ENCODE data around the gene AFF3. TPM values are rescaled to one million over a fixed set of nuclear protein-coding genes. Genes with fewer than 3 reads are reported as not detected.
"Not testable (repeated sequence)": the region's sequence is repeated elsewhere in the genome, so short reads cannot be mapped to it uniquely, and the experiment has no call there.

AFF3 gene
- total and polyA plus RNA-seq, 2 donors (not counting 1 experiment from before 2014, with no cell fraction given): 0.50 to 2.5 TPM

DNA sequence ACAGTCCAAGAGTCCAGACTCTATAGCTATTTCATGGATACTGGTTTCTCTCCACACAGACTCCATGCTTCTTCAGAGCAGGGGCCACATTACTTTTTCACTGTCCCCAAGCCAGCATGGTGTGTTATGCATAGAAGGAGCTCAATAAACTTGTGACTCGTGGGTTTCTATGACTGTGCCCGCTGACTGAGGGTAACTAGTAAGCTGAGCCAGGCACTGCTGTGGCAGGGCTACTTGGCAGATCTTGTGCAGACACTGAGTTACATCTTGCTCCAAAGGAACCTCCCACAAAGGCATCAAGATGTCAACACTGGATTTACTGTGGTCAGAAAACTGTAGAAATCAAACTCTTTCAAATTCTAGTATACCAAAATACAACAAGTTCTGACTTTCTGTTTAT, 56.6 kb downstream of the AFF3 start:
- H3K4me1 ChIP-seq (ENCODE audit: control insufficient read depth, extremely low read depth, insufficient read depth, low read length); H3K4me2 ChIP-seq (ENCODE audit: extremely low read depth, insufficient read depth, low read length); H3K9ac ChIP-seq (ENCODE audit: insufficient read depth, low read length); H3K27me3 ChIP-seq (ENCODE audit: control insufficient read depth, insufficient read depth, low read length); DNase-seq (ENCODE audit: low read depth in 2 of 2); H3K4me3 ChIP-seq (replicated peaks in 1 of 4; ENCODE audit: control extremely low read depth in 1 of 4, insufficient read depth in 1 of 4, low read depth in 3 of 4, low read length in 4 of 4); H2AFZ ChIP-seq (ENCODE audit: low read length); H4K20me1 ChIP-seq (ENCODE audit: control insufficient read depth, extremely low read depth, insufficient read depth, low read length); H3K79me2 ChIP-seq (ENCODE audit: control insufficient read depth, insufficient read depth, low read length); H3K9me3 ChIP-seq (ENCODE audit: control insufficient read depth, insufficient read depth, low read depth, low read length); H3K27ac ChIP-seq (ENCODE audit: insufficient read depth, low read length); H3K36me3 ChIP-seq (ENCODE audit: control insufficient read depth, insufficient read depth, low read length): not testable (repeated sequence)

DNA sequence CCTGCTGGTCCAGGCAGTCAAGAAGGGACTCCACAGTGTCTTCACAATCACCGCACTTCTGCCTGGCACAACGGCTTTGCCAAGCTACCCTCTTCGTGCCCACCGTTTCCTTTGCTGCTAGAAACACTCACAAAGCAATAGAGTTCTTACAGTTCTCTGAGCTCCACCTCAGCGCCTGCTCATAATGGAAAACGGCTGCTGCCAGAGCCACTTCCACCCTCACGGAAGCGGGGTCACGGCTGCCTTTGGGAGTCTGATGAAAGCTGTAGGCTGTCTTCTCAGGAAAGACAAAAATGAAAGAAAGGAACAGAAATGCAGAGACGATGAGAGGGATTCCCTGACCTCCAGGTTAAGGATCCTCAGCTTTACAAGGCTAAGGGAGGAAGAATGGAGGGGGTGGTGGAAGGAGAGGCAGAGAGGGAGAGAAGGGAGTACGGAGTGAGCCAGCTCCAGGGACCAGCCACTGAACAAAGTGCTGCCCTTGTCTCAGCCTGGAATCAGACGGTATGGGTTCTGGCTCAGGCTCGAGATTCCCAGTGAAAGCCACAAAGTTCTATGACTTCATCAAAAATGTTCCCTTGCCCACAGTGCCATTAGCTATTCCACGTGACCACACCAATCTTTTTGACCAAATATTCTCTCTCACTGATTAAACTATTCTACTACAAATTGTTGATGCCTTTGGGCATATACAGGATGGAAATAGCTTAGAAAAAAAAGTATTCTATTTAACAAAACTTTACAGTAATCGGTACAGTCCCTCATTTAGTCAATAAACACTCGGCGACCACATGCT, 58.8 kb downstream of the AFF3 start:
- H3K27ac ChIP-seq (ENCODE audit: insufficient read depth, low read length); H3K79me2 ChIP-seq (ENCODE audit: control insufficient read depth, insufficient read depth, low read length); H3K4me2 ChIP-seq (ENCODE audit: extremely low read depth, insufficient read depth, low read length); H3K4me3 ChIP-seq (replicated peaks in 1 of 4; ENCODE audit: control extremely low read depth in 1 of 4, insufficient read depth in 1 of 4, low read depth in 3 of 4, low read length in 4 of 4); H3K36me3 ChIP-seq (ENCODE audit: control insufficient read depth, insufficient read depth, low read length); H3K9ac ChIP-seq (ENCODE audit: insufficient read depth, low read length); H3K27me3 ChIP-seq (ENCODE audit: control insufficient read depth, insufficient read depth, low read length); H2AFZ ChIP-seq (ENCODE audit: low read length); H4K20me1 ChIP-seq (ENCODE audit: control insufficient read depth, extremely low read depth, insufficient read depth, low read length); H3K9me3 ChIP-seq (ENCODE audit: control insufficient read depth, insufficient read depth, low read depth, low read length); H3K4me1 ChIP-seq (ENCODE audit: control insufficient read depth, extremely low read depth, insufficient read depth, low read length): not testable (repeated sequence)
- peak in 1 of 2 donors; percentile 67 for DNase-seq (ENCODE audit: low read depth in 2 of 2)

DNA sequence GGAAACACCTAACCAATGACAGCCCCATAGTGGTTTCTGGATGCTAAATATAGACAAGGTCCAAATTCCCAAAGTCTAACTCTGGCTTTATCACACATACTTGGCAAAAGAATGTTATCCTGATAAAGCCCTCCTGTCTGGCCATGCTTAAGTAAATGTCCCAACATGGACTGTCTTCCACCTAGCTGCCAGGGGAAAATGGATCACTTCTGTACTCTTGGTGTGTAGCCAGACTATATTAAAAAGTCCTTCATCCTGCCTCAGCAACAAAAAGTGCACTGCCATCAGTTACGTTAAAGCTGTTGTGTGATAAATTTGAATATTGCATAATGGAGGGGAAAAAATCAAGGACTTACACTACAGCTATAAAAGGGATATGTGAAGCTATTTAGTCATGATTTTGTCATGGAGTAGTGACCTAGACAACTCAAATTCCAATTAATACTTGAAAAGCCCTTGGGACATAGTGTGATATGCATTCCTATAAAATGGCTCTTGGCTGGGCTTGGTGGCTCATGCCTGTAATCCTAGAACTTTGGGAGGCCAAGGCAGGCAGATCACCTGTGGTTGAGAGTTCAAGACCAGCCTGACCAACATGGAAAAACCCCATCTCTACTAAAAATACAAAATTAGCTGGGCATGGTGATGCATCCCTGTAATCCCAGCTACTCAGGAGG, 60.0 kb downstream of the AFF3 start:
- not testable (repeated sequence) for H2AFZ ChIP-seq (ENCODE audit: low read length); H3K4me2 ChIP-seq (ENCODE audit: extremely low read depth, insufficient read depth, low read length); H3K4me1 ChIP-seq (ENCODE audit: control insufficient read depth, extremely low read depth, insufficient read depth, low read length); H3K36me3 ChIP-seq (ENCODE audit: control insufficient read depth, insufficient read depth, low read length); H3K9me3 ChIP-seq (ENCODE audit: control insufficient read depth, insufficient read depth, low read depth, low read length); H3K27me3 ChIP-seq (ENCODE audit: control insufficient read depth, insufficient read depth, low read length); H3K9ac ChIP-seq (ENCODE audit: insufficient read depth, low read length); H3K27ac ChIP-seq (ENCODE audit: insufficient read depth, low read length); H3K79me2 ChIP-seq (ENCODE audit: control insufficient read depth, insufficient read depth, low read length); H3K4me3 ChIP-seq (replicated peaks in 1 of 4; ENCODE audit: control extremely low read depth in 1 of 4, insufficient read depth in 1 of 4, low read depth in 3 of 4, low read length in 4 of 4); H4K20me1 ChIP-seq (ENCODE audit: control insufficient read depth, extremely low read depth, insufficient read depth, low read length)
- DNase-seq (ENCODE audit: low read depth in 2 of 2): peak in 1 of 2 donors; percentile 80

DNA sequence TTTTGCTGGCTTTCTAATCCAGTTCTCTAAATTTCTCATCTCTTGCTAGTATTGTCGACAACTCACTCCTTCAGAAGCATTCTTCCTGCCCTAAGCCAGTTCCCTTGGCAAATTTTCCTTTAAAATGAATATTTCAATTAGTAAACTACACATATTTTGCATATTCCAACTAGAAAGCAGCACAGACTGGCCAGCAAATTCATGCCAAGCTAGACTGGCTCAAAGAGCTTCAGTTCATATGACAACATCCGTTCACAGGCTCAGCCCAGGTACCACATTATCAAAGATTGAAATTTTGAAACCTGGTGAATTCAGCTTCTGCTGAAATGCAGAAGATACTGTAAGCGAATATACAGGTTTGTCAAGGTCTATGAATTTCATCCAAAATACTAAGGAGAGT, 64.5 kb downstream of the AFF3 start:
- TF ChIP-seq, protein P1, sequence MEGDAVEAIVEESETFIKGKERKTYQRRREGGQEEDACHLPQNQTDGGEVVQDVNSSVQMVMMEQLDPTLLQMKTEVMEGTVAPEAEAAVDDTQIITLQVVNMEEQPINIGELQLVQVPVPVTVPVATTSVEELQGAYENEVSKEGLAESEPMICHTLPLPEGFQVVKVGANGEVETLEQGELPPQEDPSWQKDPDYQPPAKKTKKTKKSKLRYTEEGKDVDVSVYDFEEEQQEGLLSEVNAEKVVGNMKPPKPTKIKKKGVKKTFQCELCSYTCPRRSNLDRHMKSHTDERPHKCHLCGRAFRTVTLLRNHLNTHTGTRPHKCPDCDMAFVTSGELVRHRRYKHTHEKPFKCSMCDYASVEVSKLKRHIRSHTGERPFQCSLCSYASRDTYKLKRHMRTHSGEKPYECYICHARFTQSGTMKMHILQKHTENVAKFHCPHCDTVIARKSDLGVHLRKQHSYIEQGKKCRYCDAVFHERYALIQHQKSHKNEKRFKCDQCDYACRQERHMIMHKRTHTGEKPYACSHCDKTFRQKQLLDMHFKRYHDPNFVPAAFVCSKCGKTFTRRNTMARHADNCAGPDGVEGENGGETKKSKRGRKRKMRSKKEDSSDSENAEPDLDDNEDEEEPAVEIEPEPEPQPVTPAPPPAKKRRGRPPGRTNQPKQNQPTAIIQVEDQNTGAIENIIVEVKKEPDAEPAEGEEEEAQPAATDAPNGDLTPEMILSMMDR (conservative IDR thresholded peaks at IDR 0.05 in 1 of 2, IDR thresholded peaks at IDR 0.05 in 1 of 2; ENCODE audit: low read depth in 1 of 2, low read length in 2 of 2): no peak
- H3K4me1 ChIP-seq (ENCODE audit: control insufficient read depth, extremely low read depth, insufficient read depth, low read length): no peaks in the 10 kb centered on the region

More for the DNA sequence above, 64.5 kb downstream of the AFF3 start:
- Histone ChIP-seq H4K20me1 (ENCODE audit: control insufficient read depth, extremely low read depth, insufficient read depth, low read length) (no peaks in the 10 kb centered on the region), H3K79me2 (ENCODE audit: control insufficient read depth, insufficient read depth, low read length) (no peaks in the 10 kb centered on the region), H3K4me3 (replicated peaks in 1 of 4; ENCODE audit: control extremely low read depth in 1 of 4, insufficient read depth in 1 of 4, low read depth in 3 of 4, low read length in 4 of 4) (no peak overlapping the region), H3K9me3 (ENCODE audit: control insufficient read depth, insufficient read depth, low read depth, low read length) (no peaks in the 10 kb centered on the region), H3K36me3 (ENCODE audit: control insufficient read depth, insufficient read depth, low read length) (no peaks in the 10 kb centered on the region), H2AFZ (ENCODE audit: low read length) (no peak overlapping the region), H3K27me3 (ENCODE audit: control insufficient read depth, insufficient read depth, low read length) (no peaks in the 10 kb centered on the region), H3K9ac (ENCODE audit: insufficient read depth, low read length) (no peak overlapping the region), H3K27ac (ENCODE audit: insufficient read depth, low read length) (no peak overlapping the region), H3K4me2 (ENCODE audit: extremely low read depth, insufficient read depth, low read length) (no peak overlapping the region)
- no peak for DNase-seq (ENCODE audit: low read depth in 2 of 2)

Measured in fibroblast of lung (primary cell).